H9 (cell line): ENCODE measurements around the gene STOM. TPM values are rescaled to one million over a fixed set of nuclear protein-coding genes. Genes with fewer than 3 reads are reported as not detected.

Source experiments
- DNase-seq: peaks from one replicate; pipeline ENCODE4 v3.0.0-alpha.2; 2017
- H2AFZ ChIP-seq: one replicate; pipeline ENCODE4 v1.6.1; 2013; ENCODE audit warnings: mild to moderate bottlenecking, low read length, control low read depth, moderate library complexity
- H2AK5ac ChIP-seq: 2 replicates; pipeline ENCODE4 v1.6.1; 2013; ENCODE audit warnings: low read length, control low read depth, mixed read lengths; ENCODE audit not compliant: insufficient read length
- H2BK120ac ChIP-seq: one replicate; pipeline ENCODE4 v1.6.1; 2013; ENCODE audit warnings: low read depth, mild to moderate bottlenecking, low read length, control low read depth, inconsistent platforms; ENCODE audit not compliant: poor library complexity, severe bottlenecking
- H2BK12ac ChIP-seq: 2 replicates; pipeline ENCODE4 v1.6.1; 2013; ENCODE audit warnings: low read length, control low read depth, mixed read lengths, low read depth; ENCODE audit not compliant: insufficient read length
- H2BK15ac ChIP-seq: 2 replicates; pipeline ENCODE4 v1.6.1; 2013; ENCODE audit warnings: low read depth, low read length, control low read depth
- H2BK20ac ChIP-seq: one replicate; pipeline ENCODE4 v1.6.1; 2013; ENCODE audit warnings: low read depth, mild to moderate bottlenecking, low read length, control low read depth, inconsistent platforms; ENCODE audit not compliant: poor library complexity, severe bottlenecking
- H2BK5ac ChIP-seq: 2 replicates; pipeline ENCODE4 v1.6.1; 2013; ENCODE audit warnings: low read length, control low read depth, mixed read lengths; ENCODE audit not compliant: insufficient read length
- H3K14ac ChIP-seq: 2 replicates; pipeline ENCODE4 v1.6.1; 2013; ENCODE audit warnings: low read length, control low read depth; ENCODE audit not compliant: insufficient read depth
- H3K18ac ChIP-seq: 2 replicates; pipeline ENCODE4 v1.6.1; 2013; ENCODE audit warnings: low read depth, mild to moderate bottlenecking, mixed read lengths, low read length, control low read depth; ENCODE audit not compliant: insufficient read length
- H3K23ac ChIP-seq: 2 replicates; pipeline ENCODE4 v1.6.1; 2013; ENCODE audit warnings: low read length, control low read depth, mixed read lengths, low read depth; ENCODE audit not compliant: insufficient read length
- H3K23me2 ChIP-seq: 2 replicates; pipeline ENCODE4 v1.6.1; 2013; ENCODE audit warnings: low read depth, mild to moderate bottlenecking, mixed read lengths, low read length, control low read depth; ENCODE audit not compliant: insufficient read length, poor library complexity, severe bottlenecking
- H3K27ac ChIP-seq: 2 replicates; pipeline ENCODE4 v1.5.1; 2013; ENCODE audit warnings: low read length, control low read depth, mixed read lengths, low read depth; ENCODE audit not compliant: insufficient read length
- H3K27me3 ChIP-seq: 2 replicates; pipeline ENCODE4 v1.6.1; 2013; ENCODE audit warnings: low read length, control low read depth, inconsistent platforms; ENCODE audit not compliant: insufficient read depth
- H3K4ac ChIP-seq: 2 replicates; pipeline ENCODE4 v1.6.1; 2013; ENCODE audit warnings: low read depth, mild to moderate bottlenecking, control low read depth, inconsistent platforms, low read length, moderate library complexity
- H3K4me1 ChIP-seq: 2 replicates; pipeline ENCODE4 v1.6.1; 2013; ENCODE audit warnings: low read length, control low read depth, inconsistent platforms; ENCODE audit not compliant: insufficient read depth
- H3K4me2 ChIP-seq: 2 replicates; pipeline ENCODE4 v1.6.1; 2013; ENCODE audit warnings: low read length, control low read depth, mixed read lengths; ENCODE audit not compliant: insufficient read length, insufficient read depth
- H3K56ac ChIP-seq: 2 replicates; pipeline ENCODE4 v1.6.1; 2013; ENCODE audit warnings: low read depth, mild to moderate bottlenecking, mixed read lengths, low read length, control low read depth; ENCODE audit not compliant: insufficient read length
- H3K79me1 ChIP-seq: 2 replicates; pipeline ENCODE4 v1.6.1; 2013; ENCODE audit warnings: low read depth, mild to moderate bottlenecking, moderate library complexity, low read length, control low read depth, inconsistent platforms; ENCODE audit not compliant: insufficient read depth, poor library complexity, severe bottlenecking
- H3K79me2 ChIP-seq: 2 replicates; pipeline ENCODE4 v1.6.1; 2013; ENCODE audit warnings: low read length, control low read depth, inconsistent platforms; ENCODE audit not compliant: insufficient read depth
- H3K9ac ChIP-seq: 2 replicates; pipeline ENCODE4 v1.6.1; 2013; ENCODE audit warnings: low read length, control low read depth, mixed read lengths; ENCODE audit not compliant: insufficient read length; ENCODE audit errors: extremely low read depth
- H3K9me3 ChIP-seq: one replicate; pipeline ENCODE4 v1.6.1; 2013; ENCODE audit warnings: low read depth, low read length, inconsistent platforms; ENCODE audit not compliant: control insufficient read depth
- H3T11ph ChIP-seq: one replicate; pipeline ENCODE4 v1.6.1; 2013; ENCODE audit warnings: mild to moderate bottlenecking, low read length, control low read depth, inconsistent platforms
- H4K20me1 ChIP-seq: one replicate; pipeline ENCODE4 v1.6.1; 2013; ENCODE audit not compliant: control insufficient read depth, insufficient read length, insufficient read depth
- H4K5ac ChIP-seq: 2 replicates; pipeline ENCODE4 v1.6.1; 2013; ENCODE audit warnings: low read depth, mild to moderate bottlenecking, mixed read lengths, low read length, control low read depth; ENCODE audit not compliant: insufficient read length
- H4K8ac ChIP-seq: replicated peaks from 2 replicates; pipeline ENCODE4 v1.6.1; 2013; ENCODE audit warnings: low read length, control low read depth, mixed read lengths, low read depth; ENCODE audit not compliant: insufficient read length
- H4K91ac ChIP-seq: 2 replicates; pipeline ENCODE4 v1.6.1; 2013; ENCODE audit warnings: low read depth, mild to moderate bottlenecking, moderate library complexity, mixed read lengths, low read length, control low read depth; ENCODE audit not compliant: insufficient read length
- H3K27ac Mint-ChIP-seq, 3 experiments: 2 replicates in 2 of 3; 3 replicates in 1 of 3; pipeline ENCODE4 v1.8.0; 2020 to 2021; ENCODE audit warnings: mixed read lengths in 3 of 3, mild to moderate bottlenecking in 1 of 3, moderate library complexity in 1 of 3
- H3K27me3 Mint-ChIP-seq: 2 replicates; pipeline ENCODE4 v1.8.0; 2021; ENCODE audit warnings: low read depth, mild to moderate bottlenecking, moderate library complexity, mixed read lengths
- H3K36me3 Mint-ChIP-seq, 3 experiments: 2 replicates in 2 of 3; 3 replicates in 1 of 3; pipeline ENCODE4 v1.8.0; 2020 to 2021; ENCODE audit warnings: low read depth in 3 of 3, mixed read lengths in 3 of 3; ENCODE audit not compliant: insufficient read depth in 1 of 3
- H3K4me1 Mint-ChIP-seq, 2 experiments: 2 replicates each; pipeline ENCODE4 v1.8.0; 2020; ENCODE audit warnings: mixed read lengths in 2 of 2
- H3K4me3 Mint-ChIP-seq, 2 experiments: 2 replicates in 1 of 2; 3 replicates in 1 of 2; pipeline ENCODE4 v1.8.0; 2020 to 2021; ENCODE audit warnings: mild to moderate bottlenecking in 2 of 2, mixed read lengths in 2 of 2, moderate library complexity in 1 of 2
- H3K9me3 Mint-ChIP-seq, 2 experiments: 2 replicates in 1 of 2; 3 replicates in 1 of 2; pipeline ENCODE4 v1.8.0; 2020; ENCODE audit warnings: mild to moderate bottlenecking in 2 of 2, mixed read lengths in 2 of 2, moderate library complexity in 1 of 2
- CTCF ChIP-seq: fragments of 200-600 bp; sonication (generic); conservative IDR thresholded peaks from 3 replicates; pipeline ENCODE4 v1.8.0; 2021; ENCODE audit warnings: antibody characterized with exemption, mild to moderate bottlenecking
- WGBS: extraction: QIAGEN DNeasy Blood & Tissue Kit; methylation state at CpG from one replicate; pipeline ENCODE4 v1.1.7; 2013; ENCODE audit warnings: missing lambda C conversion rate, low lambda C conversion rate, mixed read lengths; ENCODE audit not compliant: insufficient read length; ENCODE audit errors: extremely low coverage; 5-methylcytosine and 5-hydroxymethylcytosine counted together
- total RNA-seq: library from RNA; stranded (reverse); gene quantifications from 2 replicates; pipeline ENCODE4 v1.2.1, GENCODE V29; 2021

Gene STOM
- total RNA-seq, 1 experiment from 2014 or later, result 15.3 TPM

- H3K9ac ChIP-seq, result no peak overlapping the region
- H2BK5ac ChIP-seq, result no peak overlapping the region
- Mint-ChIP-seq H3K9me3 (no peaks in the 10 kb centered on the region; a peak in 1 of 5 replicates), H3K27me3 (peaks cover 84% of the 10 kb centered on the region), H3K4me1 (peaks cover 20 to 32% of the 10 kb centered on the region in 2 experiments), H3K4me3 (no peak overlapping the region), H3K36me3 (peaks cover 0 to 3% (median 0%) of the 10 kb centered on the region in 3 experiments; a peak in 1 of 7 replicates), H3K27ac (no peak overlapping the region)
- H3K14ac ChIP-seq, result no peak overlapping the region
- H3K4me1 ChIP-seq, result peaks cover 6% of the 10 kb centered on the region; the same call in 1 of the 2 replicates
- no peaks in the 10 kb centered on the region for H3K79me2 ChIP-seq
- H3K56ac ChIP-seq, result no peak overlapping the region
- no peak overlapping the region for H3T11ph ChIP-seq
- no peak overlapping the region for H2BK20ac ChIP-seq
- H3K23me2 ChIP-seq, result peaks cover 4% of the 10 kb centered on the region
- no CpG with 5 or more reads among the region's 5 CpGs for WGBS
- no peak overlapping the region for H3K4me2 ChIP-seq
- no peak overlapping the region for H3K23ac ChIP-seq
- no peak overlapping the region for H3K4ac ChIP-seq
- H3K27me3 ChIP-seq, result peaks cover 14% of the 10 kb centered on the region; the same call in 1 of the 2 replicates
- no peak overlapping the region for H2AFZ ChIP-seq
- no peaks in the 10 kb centered on the region for H3K9me3 ChIP-seq
- H4K20me1 ChIP-seq, result no peaks in the 10 kb centered on the region
- H2BK15ac ChIP-seq, result no peak overlapping the region
- no peaks in the 10 kb centered on the region for H3K79me1 ChIP-seq
- no peak overlapping the region for H2AK5ac ChIP-seq
- DNase-seq, result no peak
- no peak overlapping the region for H3K27ac ChIP-seq
- no peak overlapping the region for H4K8ac ChIP-seq
- no peak overlapping the region for H3K18ac ChIP-seq
- H2BK120ac ChIP-seq, result no peak overlapping the region
- H2BK12ac ChIP-seq, result no peak overlapping the region
- TF ChIP-seq CTCF, result no peak
- H4K5ac ChIP-seq, result no peak overlapping the region
- no peak overlapping the region for H4K91ac ChIP-seq
Observed at GRCh38 chr9:121302341-121302740, 67.7 kb downstream of the STOM start.
